COLO829 (cell line): ENCODE results near the gene PEPD.

Source experiments
- DNase-seq: peaks from one replicate; pipeline ENCODE4 v3.0.0; 2012; ENCODE audit warnings: low spot score

Gene PEPD

GRCh38 chr19:33395561-33396550 lies 125.7 kb downstream of the PEPD start:
- DNase-seq, result no peak

- DNase-seq, result no peak
Observed at GRCh38 chr19:33394723-33395560, 126.6 kb downstream of the PEPD start.

- DNase-seq, result no peak
Observed at GRCh38 chr19:33394006-33394722, 127.4 kb downstream of the PEPD start.

GRCh38 chr19:33393286-33394005 lies 128.1 kb downstream of the PEPD start:
- no peak for DNase-seq

- no peak for DNase-seq
Observed at GRCh38 chr19:33392341-33393285, 129.0 kb downstream of the PEPD start.

GRCh38 chr19:33391631-33392249 lies 129.9 kb downstream of the PEPD start:
- no peak for DNase-seq

- no peak for DNase-seq
Observed at GRCh38 chr19:33390908-33391630, 130.5 kb downstream of the PEPD start.

GRCh38 chr19:33390101-33390907 lies 131.3 kb downstream of the PEPD start:
- no peak for DNase-seq

- no peak for DNase-seq
Observed at GRCh38 chr19:33389421-33390100, 132.0 kb downstream of the PEPD start.

- DNase-seq, result no peak
Observed at GRCh38 chr19:33388725-33389420, 132.7 kb downstream of the PEPD start.

- DNase-seq, result no peak
Observed at GRCh38 chr19:33388231-33388724, 133.3 kb downstream of the PEPD start.

- DNase-seq, result no peak
Observed at GRCh38 chr19:33387351-33388230, 134.0 kb downstream of the PEPD start.

GRCh38 chr19:33386361-33386858 lies 135.2 kb downstream of the PEPD start:
- no peak for DNase-seq

- no peak for DNase-seq
Observed at GRCh38 chr19:33385956-33386355, 135.6 kb downstream of the PEPD start.

GRCh38 chr19:33384983-33385382 lies 136.6 kb downstream of the PEPD start:
- no peak for DNase-seq
